HG03575 (cell line): ENCODE measurements around the gene PHACTR3.

Source experiments
- ATAC-seq: cut with Tn5 transposase; IDR thresholded peaks from one replicate; pipeline ENCODE4 v1.9.1; 2021; ENCODE audit not compliant: unreplicated experiment, insufficient number of reproducible peaks, low FRiP score; ENCODE audit errors: extremely low read depth

Gene PHACTR3

DNA sequence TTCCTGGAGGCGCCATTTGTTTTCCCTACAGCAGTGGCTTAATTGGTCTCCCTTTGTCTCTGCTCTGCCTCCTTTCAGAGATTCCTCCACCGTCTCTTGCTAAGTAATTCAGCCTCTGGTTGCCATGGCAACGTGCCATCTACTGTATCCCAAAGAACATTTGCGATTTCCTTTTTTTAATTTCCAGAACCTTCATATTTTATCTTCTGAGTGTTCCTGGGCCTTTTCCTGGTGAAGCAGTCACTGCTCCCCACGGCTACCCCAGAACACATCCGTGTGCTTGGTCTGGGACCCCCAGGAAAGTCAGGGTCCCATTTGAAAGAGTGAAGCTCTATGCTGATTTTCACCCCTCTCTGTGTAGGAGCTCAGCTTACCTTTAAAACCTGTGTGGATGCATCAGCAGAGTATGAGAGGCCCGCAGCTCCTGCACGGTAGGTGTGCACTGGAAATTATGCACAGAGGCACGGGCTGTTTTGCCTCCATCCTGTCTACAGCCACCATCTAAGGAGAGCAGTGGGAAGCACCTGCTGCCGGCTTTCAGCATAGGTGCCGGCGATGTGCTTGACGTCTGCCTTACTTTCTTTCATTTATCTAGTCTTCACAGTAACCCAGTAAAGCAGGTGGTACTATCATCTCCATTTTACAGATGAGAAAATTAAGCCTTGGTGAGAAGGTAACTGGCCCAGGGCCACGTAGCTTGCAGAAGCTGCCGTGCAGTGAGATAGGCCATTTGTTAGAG, 206.3 kb downstream of the PHACTR3 start:
- no peak for ATAC-seq

- no peak for ATAC-seq
These were observed 207.4 kb downstream of the PHACTR3 start for GRCh38 chr20:59811681-59812171.

- no peak for ATAC-seq
These were observed 208.2 kb downstream of the PHACTR3 start for GRCh38 chr20:59812286-59813125.

- no peak for ATAC-seq
These were observed 209.0 kb downstream of the PHACTR3 start for GRCh38 chr20:59813126-59813947.

- no peak for ATAC-seq
These were observed 209.9 kb downstream of the PHACTR3 start for GRCh38 chr20:59813948-59814839.

DNA sequence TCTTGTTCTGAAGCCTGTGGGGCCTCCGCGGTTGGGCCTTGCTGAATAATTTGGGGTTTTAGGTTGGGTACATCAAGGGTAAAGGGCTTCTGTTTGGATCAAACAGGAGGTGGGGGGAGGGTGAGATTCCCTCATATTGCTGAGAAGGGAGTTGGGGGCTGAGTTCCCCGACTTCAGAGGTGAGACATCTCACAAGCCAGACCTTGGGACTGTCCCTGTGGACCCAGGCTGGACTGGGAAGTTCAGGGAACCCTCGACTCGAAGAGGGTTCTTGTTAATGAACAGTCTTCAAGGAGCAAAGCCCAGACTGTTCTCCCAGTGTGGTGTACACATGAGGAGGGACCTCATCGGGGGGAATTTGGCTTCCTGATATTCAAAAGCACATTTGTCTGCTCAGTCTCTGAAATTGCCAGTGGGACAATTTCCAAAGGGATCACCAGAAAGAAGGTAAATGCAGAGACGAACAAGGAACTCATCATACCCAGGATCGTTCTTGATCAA, 210.6 kb downstream of the PHACTR3 start:
- no peak for ATAC-seq

GRCh38 chr20:59816146-59816738, 211.9 kb downstream of the PHACTR3 start:
- no peak for ATAC-seq

DNA sequence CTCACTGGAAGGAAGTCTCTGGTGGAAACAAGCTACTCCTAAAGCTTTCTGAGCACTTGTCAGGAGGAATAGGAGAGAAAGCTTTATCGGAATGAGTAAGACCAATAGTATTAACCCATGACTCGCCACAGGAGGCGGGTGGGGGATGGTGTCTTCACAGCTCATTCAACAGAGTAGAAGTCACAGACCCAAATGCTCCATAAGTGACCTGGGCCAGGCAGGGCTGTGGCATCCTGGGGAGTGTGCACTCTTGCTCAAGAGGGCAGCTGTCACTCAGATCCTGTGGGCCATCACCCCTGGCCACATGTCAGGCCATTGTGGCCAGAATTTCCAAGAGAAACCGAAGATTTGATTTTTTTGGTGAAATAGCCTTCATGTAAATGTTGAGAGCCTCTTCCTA, 213.1 kb downstream of the PHACTR3 start:
- ATAC-seq = no peak

DNA sequence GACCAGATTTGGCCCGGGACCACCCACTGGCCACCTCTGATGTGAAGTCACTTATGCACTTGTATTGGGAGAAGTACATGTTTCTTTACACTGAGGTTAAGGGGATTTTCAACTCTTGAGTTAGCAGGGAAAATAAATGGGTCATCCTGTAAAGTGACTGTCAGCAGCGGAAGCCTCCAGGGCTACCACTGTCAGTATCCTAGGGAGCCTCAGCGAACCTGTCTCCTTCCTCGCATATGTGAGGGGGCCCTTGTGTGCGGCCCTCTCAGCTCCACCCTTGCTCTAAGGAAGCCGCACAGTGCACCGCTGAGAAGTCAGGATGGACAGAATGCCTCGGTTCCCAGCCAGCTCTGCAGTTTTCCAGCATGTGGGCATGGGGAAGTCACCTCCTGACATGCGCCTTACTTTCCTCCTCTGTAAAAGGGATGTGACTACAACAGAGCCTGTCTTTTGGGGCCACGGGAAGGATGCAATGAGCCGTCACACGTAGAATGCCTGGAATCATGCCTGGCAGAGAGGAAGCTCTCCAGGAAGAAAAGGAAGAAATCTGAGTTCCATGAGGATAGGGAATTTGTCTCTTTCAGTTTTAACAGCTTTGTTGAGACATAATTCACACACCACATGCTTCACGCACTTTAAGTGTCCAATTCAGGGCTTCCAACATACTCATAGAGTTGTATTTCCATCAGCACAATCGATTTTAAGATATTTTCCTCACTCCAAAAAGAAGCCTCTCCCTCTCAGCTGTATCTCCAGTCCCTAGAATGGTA, 213.7 kb downstream of the PHACTR3 start:
- no peak for ATAC-seq

DNA sequence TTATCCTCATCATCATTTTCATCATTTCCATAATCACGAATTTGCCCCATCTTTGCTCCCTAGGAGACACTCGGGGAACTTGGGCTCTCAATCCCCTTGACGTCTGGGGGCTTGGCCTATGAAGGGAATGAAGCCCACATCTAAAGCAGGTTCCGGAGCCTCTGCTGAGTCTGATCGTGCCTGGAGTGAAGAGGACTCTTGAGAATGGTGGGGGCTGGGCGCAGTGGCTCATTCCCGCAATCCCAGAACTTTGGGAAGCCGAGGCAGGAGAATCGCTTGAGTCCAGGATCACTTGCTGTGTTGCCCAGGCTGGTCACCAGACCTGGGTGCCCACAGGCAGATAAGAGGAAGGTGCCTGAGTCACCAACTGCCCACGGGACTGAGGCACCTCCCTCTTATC, 214.6 kb downstream of the PHACTR3 start:
- no peak for ATAC-seq

- no peak for ATAC-seq
These were observed 215.3 kb downstream of the PHACTR3 start for GRCh38 chr20:59819496-59820203.

DNA sequence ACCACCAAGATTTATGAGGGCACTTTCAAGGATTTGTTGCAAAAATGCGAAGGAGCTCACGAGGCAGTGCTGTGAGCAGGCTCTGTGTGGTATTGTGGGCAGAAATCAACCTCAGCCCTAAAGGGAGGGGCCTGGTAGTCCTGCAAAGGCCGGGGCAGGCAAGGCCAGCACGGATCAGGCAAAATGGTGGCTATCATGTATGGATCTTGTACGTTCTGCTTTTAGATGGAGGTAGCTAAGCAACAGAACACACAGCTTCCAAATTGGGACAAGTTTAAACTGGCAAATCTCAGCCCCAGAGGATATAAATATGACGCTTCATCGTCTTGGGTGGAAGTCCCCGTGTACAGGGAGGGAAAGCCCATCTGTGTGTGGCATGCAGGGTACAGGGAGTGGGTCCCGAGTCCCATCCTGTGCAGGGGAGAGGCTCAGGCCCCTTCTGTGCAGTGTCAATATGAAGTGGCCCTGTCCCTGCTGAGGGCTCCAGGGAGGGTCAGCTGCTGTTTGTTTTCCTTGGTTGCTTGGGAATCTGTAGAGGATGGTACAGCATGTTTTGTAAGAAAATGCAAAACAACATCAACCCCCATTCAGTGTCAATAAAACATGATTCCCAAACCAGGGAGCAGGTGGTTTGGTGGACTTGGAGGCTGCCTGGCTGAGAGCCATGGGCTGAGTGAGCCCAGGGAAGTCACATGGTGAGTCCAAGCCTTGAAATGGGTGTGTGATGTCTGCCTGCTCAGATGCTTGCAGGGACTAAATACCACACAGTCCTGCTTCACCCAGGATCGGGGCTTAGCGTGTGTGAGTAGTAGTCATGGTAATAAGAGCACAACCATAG, 216.1 kb downstream of the PHACTR3 start:
- ATAC-seq = no peak

DNA sequence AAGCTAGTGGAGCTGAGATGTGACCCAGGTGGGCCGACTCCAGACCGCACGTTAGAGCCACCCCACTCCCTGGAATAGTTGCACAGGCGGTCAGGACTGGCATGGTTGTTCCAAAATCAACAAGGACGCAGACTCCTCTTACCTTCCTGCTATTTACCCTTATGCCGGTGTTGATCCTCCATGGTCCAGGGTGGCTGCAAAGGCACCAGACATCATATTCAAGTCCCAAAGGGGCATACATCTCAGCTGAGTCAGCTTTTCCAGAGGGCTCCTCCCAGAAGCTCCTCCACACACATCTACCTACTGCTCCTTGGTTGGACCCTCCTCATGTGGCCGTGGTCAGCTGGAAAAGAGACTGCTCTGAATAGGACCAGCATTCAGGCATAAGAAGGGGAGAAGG, 216.9 kb downstream of the PHACTR3 start:
- ATAC-seq = no peak

GRCh38 chr20:59821788-59822187, 217.4 kb downstream of the PHACTR3 start:
- no peak for ATAC-seq

GRCh38 chr20:59822291-59823029, 218.1 kb downstream of the PHACTR3 start:
- ATAC-seq = no peak
